Astrocyte of the cerebellum (primary cell): Measurements from ENCODE around the gene MRPS5.

Source experiments
- DNase-seq: peaks from one replicate; pipeline ENCODE4 v3.0.0-alpha.2; 2011; ENCODE audit warnings: low read depth
- H3K4me3 ChIP-seq: 2 replicates; pipeline ENCODE4 v1.5.1; 2011; ENCODE audit warnings: mild to moderate bottlenecking, low read depth, low read length, moderate library complexity
- CTCF ChIP-seq: IDR thresholded peaks from 2 replicates; pipeline ENCODE4 v1.5.1; 2012; ENCODE audit warnings: low read length, low read depth, moderate library complexity, mild to moderate bottlenecking; ENCODE audit errors: missing control alignments
- in situ Hi-C: cut with HindIII; loops from 2 replicates; pipeline ENCODE4 v1.10.0; 2017; ENCODE audit warnings: low sequenced_read_pairs

Gene MRPS5

DNA sequence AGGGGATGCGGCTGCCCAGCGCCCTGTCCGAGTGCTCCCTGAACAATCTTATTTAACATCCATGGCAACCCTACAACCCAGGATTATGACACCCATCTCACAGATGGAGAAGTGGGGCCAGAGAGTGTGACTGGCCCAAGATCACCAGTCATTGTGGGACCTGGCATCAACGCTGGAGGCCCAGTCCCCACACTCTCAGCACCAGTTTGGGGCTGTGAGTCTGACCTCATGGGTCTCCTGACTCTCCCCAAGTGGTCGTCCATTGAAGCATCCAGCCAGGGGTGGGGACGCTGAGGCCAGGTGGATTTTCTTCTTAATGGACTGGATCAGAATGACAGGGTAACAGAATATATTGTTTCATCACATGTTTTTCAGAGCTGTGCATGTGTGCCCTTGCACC, 71.6 kb downstream of the MRPS5 start:
- TF ChIP-seq CTCF = no peak
- in situ Hi-C loops = no loop called here
- H3K4me3 ChIP-seq = no peak overlapping the region
- no peak for DNase-seq

GRCh38 chr2:95049683-95049955, 72.0 kb downstream of the MRPS5 start:
- no peak for DNase-seq
- no peak overlapping the region for H3K4me3 ChIP-seq
- no peak for TF ChIP-seq CTCF
- in situ Hi-C loops = no loop called here

DNA sequence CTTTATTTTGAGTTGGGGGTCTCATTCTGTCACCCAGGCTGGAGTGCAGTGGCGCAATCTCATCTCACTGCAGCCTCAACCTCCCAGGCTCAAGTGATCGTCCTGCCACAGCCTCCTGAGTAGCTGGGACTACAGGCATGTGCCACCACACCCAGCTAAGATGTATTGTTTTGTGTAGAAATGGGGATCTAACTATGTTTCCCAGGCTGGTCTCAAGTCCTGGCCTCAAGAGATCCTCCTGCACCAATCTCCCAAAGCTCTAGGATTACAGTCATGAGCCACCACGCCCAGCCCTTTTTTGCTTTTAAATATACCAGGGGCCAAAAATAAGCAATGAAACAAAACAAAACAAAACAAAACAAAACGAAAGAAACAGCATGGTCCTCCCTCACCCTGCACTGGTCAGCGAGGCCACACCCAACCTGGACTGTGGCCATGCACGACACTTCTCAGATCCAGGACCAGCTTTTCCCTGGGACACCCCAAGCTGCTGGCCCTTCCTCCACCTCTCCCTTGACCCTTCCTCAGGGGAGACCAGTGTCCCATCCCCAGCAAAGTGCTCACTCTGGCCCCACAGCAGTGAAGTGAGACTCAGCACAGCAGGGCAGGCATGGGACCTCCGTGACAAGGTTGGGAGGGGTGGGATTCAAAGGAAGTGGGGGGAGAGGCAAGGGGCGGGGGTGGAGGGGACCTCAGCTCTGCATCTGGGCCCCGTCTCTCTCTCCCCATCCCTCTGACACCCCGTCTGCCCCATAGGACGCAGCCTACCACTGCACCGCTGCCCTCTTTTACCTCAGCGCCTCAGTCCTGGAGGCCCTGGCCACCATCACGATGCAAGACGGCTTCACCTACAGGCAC, 72.6 kb downstream of the MRPS5 start:
- in situ Hi-C loops = no loop called here
- no peak for DNase-seq
- H3K4me3 ChIP-seq = no peak overlapping the region
- no peak for TF ChIP-seq CTCF

GRCh38 chr2:95047629-95048510, 73.7 kb downstream of the MRPS5 start:
- DNase-seq = no peak
- H3K4me3 ChIP-seq = no peak overlapping the region
- no peak for TF ChIP-seq CTCF
- in situ Hi-C loops = no loop called here

- in situ Hi-C loops = no loop called here
- no peak for DNase-seq
- no peak for TF ChIP-seq CTCF
- H3K4me3 ChIP-seq = no peak overlapping the region
Measured at GRCh38 chr2:95046371-95047112, 75.1 kb downstream of the MRPS5 start.

GRCh38 chr2:95044601-95045000, 77.0 kb downstream of the MRPS5 start:
- H3K4me3 ChIP-seq = no peak overlapping the region
- in situ Hi-C loops = no loop called here
- no peak for TF ChIP-seq CTCF
- no peak for DNase-seq
